HG03575 (cell line): ENCODE data around the gene SDE2.

Experiments used
- ATAC-seq: cut with Tn5 transposase; IDR thresholded peaks from one replicate; pipeline ENCODE4 v1.9.1; 2021; ENCODE audit not compliant: unreplicated experiment, insufficient number of reproducible peaks, low FRiP score; ENCODE audit errors: extremely low read depth

The SDE2 gene

GRCh38 chr1:225999227-225999911 is at the start of gene SDE2:
TSS of gene SDE2 (minus strand) at chr1:225999343. CDS start at chr1:225999312, 31 bp downstream.
- peak; percentile 39 for ATAC-seq

- no peak for ATAC-seq
Observed at GRCh38 chr1:226048886-226049285, 49.7 kb upstream of the SDE2 start.

- no peak for ATAC-seq
Observed at GRCh38 chr1:226047495-226047894, 48.4 kb upstream of the SDE2 start.

GRCh38 chr1:226046240-226046639 is 47.1 kb upstream of the SDE2 start:
- ATAC-seq, result no peak

- ATAC-seq, result no peak
Observed at GRCh38 chr1:226044514-226045101, 45.5 kb upstream of the SDE2 start.

- no peak for ATAC-seq
Observed at GRCh38 chr1:226041419-226041818, 42.3 kb upstream of the SDE2 start.

GRCh38 chr1:226038661-226039060 is 39.5 kb upstream of the SDE2 start:
- no peak for ATAC-seq

- no peak for ATAC-seq
Observed at GRCh38 chr1:226035915-226036314, 36.8 kb upstream of the SDE2 start.

GRCh38 chr1:226034482-226034881 is 35.3 kb upstream of the SDE2 start:
- ATAC-seq, result no peak

- ATAC-seq, result no peak
Observed at GRCh38 chr1:226033991-226034390, 34.8 kb upstream of the SDE2 start.

GRCh38 chr1:226033582-226033981 is 34.4 kb upstream of the SDE2 start:
- no peak for ATAC-seq

GRCh38 chr1:226029568-226030225 is 30.6 kb upstream of the SDE2 start:
- no peak for ATAC-seq

GRCh38 chr1:226029093-226029496 is 30.0 kb upstream of the SDE2 start:
- peak; percentile 73 for ATAC-seq

- no peak for ATAC-seq
Observed at GRCh38 chr1:226027538-226028217, 28.5 kb upstream of the SDE2 start.

- ATAC-seq, result no peak
Observed at GRCh38 chr1:226026833-226027232, 27.7 kb upstream of the SDE2 start.

- ATAC-seq, result no peak
Observed at GRCh38 chr1:226023735-226024134, 24.6 kb upstream of the SDE2 start.

GRCh38 chr1:226021801-226022200 is 22.7 kb upstream of the SDE2 start:
- no peak for ATAC-seq

- no peak for ATAC-seq
Observed at GRCh38 chr1:226021401-226021800, 22.3 kb upstream of the SDE2 start.

- no peak for ATAC-seq
Observed at GRCh38 chr1:226019572-226019971, 20.4 kb upstream of the SDE2 start.

GRCh38 chr1:226017070-226017469 is 17.9 kb upstream of the SDE2 start:
- no peak for ATAC-seq
